B cell (primary cell): ENCODE data around the gene ZFP90. TPM values are rescaled to one million over a fixed set of nuclear protein-coding genes. Genes with fewer than 3 reads are reported as not detected.

Source experiments
- ATAC-seq: fragments of 200-7000 bp; cut with Tn5 transposase; one replicate; pipeline ENCODE4 v1.10.0; 2021; ENCODE audit warnings: low read depth, mild to moderate bottlenecking, moderate number of reproducible peaks, moderate library complexity
- CTCF ChIA-PET: fragments of 350-600 bp; sonication (Branson Sonifier 250); formaldehyde crosslinking; loops from one replicate; lab custom pipeline; 2021; ENCODE audit warnings: antibody characterized with exemption, inconsistent platforms; lab: Charles Lee
- POLR2A ChIA-PET: fragments of 350-600 bp; sonication (Branson Sonifier 250); formaldehyde crosslinking; loops from one replicate; lab custom pipeline; 2021; ENCODE audit warnings: antibody characterized with exemption; lab: Charles Lee
- DNase-seq: peaks from one replicate; pipeline ENCODE4 v3.0.0; 2013
- H2AFZ ChIP-seq: 2 replicates; pipeline ENCODE4 v1.6.1; 2012; ENCODE audit warnings: mild to moderate bottlenecking, low read depth, low read length; ENCODE audit not compliant: insufficient read depth, poor library complexity, severe bottlenecking
- H3K27ac ChIP-seq, 2 donors: 1 replicate in 1 of 2; 2 replicates in 1 of 2; pipeline ENCODE4 v1.5.1; 2012 to 2013; ENCODE audit warnings: low read length in 2 of 2, mild to moderate bottlenecking in 2 of 2, moderate library complexity in 1 of 2
- H3K27me3 ChIP-seq, 4 experiments: fragments of 200-600 bp in 1 of 4; sonication (generic) in 1 of 4; replicated peaks in 1 of 4; 1 replicate in 2 of 4; 2 replicates in 2 of 4; pipeline versions ENCODE4 v1.6.1 to v1.7.0; 2013 to 2016; ENCODE audit warnings: low read length in 3 of 4, mild to moderate bottlenecking in 2 of 4, mixed read lengths in 1 of 4, moderate library complexity in 1 of 4; ENCODE audit not compliant: insufficient read depth in 4 of 4, control insufficient read depth in 3 of 4; ENCODE audit errors: control extremely low read depth in 1 of 4
- H3K36me3 ChIP-seq, 2 experiments: replicated peaks in 1 of 2; 1 replicate in 1 of 2; 2 replicates in 1 of 2; pipeline versions ENCODE4 v1.6.1 to v1.7.1; 2013; ENCODE audit warnings: low read length in 1 of 2; ENCODE audit not compliant: insufficient read depth in 2 of 2, control insufficient read depth in 1 of 2; ENCODE audit errors: control extremely low read depth in 1 of 2, extremely low read depth in 1 of 2
- H3K4me1 ChIP-seq, 2 donors: fragments of 200-600 bp in 1 of 2; sonication (generic) in 1 of 2; 1 replicate in 1 of 2; 2 replicates in 1 of 2; pipeline versions ENCODE4 v1.5.1 to v1.6.1; 2013 to 2017; ENCODE audit warnings: low read length in 2 of 2; ENCODE audit not compliant: control insufficient read depth in 2 of 2, insufficient read depth in 2 of 2
- H3K4me2 ChIP-seq: replicated peaks from 2 replicates; pipeline ENCODE3; 2012; ENCODE audit warnings: mild to moderate bottlenecking, low read depth, low read length; ENCODE audit not compliant: poor library complexity, severe bottlenecking
- H3K4me3 ChIP-seq, 5 experiments: fragments of 200-600 bp in 1 of 5; sonication (generic) in 1 of 5; 1 replicate in 3 of 5; 2 replicates in 2 of 5; pipeline versions ENCODE4 v1.5.1 to v1.7.0; 2011 to 2016; ENCODE audit warnings: low read length in 4 of 5, mild to moderate bottlenecking in 4 of 5, low read depth in 2 of 5, control low read depth in 1 of 5, moderate library complexity in 1 of 5; ENCODE audit not compliant: insufficient read depth in 1 of 5; ENCODE audit errors: control extremely low read depth in 1 of 5, extremely low read depth in 1 of 5
- H3K79me2 ChIP-seq: fragments of 200-600 bp; sonication (generic); one replicate; pipeline ENCODE4 v1.6.0; 2016; ENCODE audit warnings: low read length; ENCODE audit not compliant: control insufficient read depth, insufficient read depth
- H3K9ac ChIP-seq: fragments of 200-600 bp; sonication (generic); 2 replicates; pipeline ENCODE4 v1.6.1; 2017; ENCODE audit warnings: mild to moderate bottlenecking, low read length, moderate library complexity
- H3K9me3 ChIP-seq, 3 donors: one replicate each; pipeline versions ENCODE4 v1.6.1 to v1.7.1; 2013; ENCODE audit warnings: low read length in 2 of 3; ENCODE audit not compliant: control insufficient read depth in 2 of 3, insufficient read depth in 1 of 3; ENCODE audit errors: control extremely low read depth in 1 of 3
- H4K20me1 ChIP-seq: 2 replicates; pipeline ENCODE4 v1.6.0; 2012; ENCODE audit warnings: mild to moderate bottlenecking, low read length; ENCODE audit not compliant: insufficient read depth, control insufficient read depth, poor library complexity, severe bottlenecking
- H3K27ac Mint-ChIP-seq: one replicate; pipeline ENCODE4 v1.8.0; 2021; ENCODE audit warnings: mixed read lengths
- H3K27me3 Mint-ChIP-seq: one replicate; pipeline ENCODE4 v1.8.0; 2021; ENCODE audit warnings: mixed read lengths
- H3K4me1 Mint-ChIP-seq: one replicate; pipeline ENCODE4 v1.8.0; 2021; ENCODE audit warnings: mixed read lengths
- H3K4me3 Mint-ChIP-seq: one replicate; pipeline ENCODE4 v1.8.0; 2021; ENCODE audit warnings: mixed read lengths
- H3K9me3 Mint-ChIP-seq: one replicate; pipeline ENCODE4 v1.8.0; 2022; ENCODE audit warnings: mixed read lengths; ENCODE audit not compliant: insufficient read depth
- CTCF ChIP-seq: fragments of 200-600 bp; IDR thresholded peaks from one replicate; pipeline ENCODE4 v1.8.0; 2022; ENCODE audit warnings: antibody characterized with exemption, mild to moderate bottlenecking
- EZH2 ChIP-seq: IDR thresholded peaks from 2 replicates; pipeline ENCODE4 v1.6.1; 2012; ENCODE audit warnings: borderline replicate concordance, low read depth, mild to moderate bottlenecking, moderate library complexity, low read length; ENCODE audit not compliant: insufficient read depth, poor library complexity, severe bottlenecking
- WGBS: methylation state at CpG from one replicate; pipeline ENCODE4 v1.1.5; 2013; ENCODE audit warnings: missing lambda C conversion rate; ENCODE audit not compliant: insufficient coverage; 5-methylcytosine and 5-hydroxymethylcytosine counted together
- intact Hi-C: fragments of 100-400 bp; cut with micrococcal nuclease; formaldehyde crosslinking; loops from one replicate; pipeline ENCODE4 v1.10.0; 2022
- polyA plus RNA-seq: library from polyadenylated mRNA; depleted of rRNA; stranded (reverse); fragments of >200 nt; gene quantifications from 2 replicates; pipeline ENCODE4 v1.2.3, GENCODE V29; 2012
- total RNA-seq, 2 donors: library from RNA; stranded (reverse); fragments of 120-200 nt in 1 of 2; gene quantifications; 1 replicate in 1 of 2; 2 replicates in 1 of 2; pipeline versions ENCODE4 v1.2.3 to v1.2.4, GENCODE V29; 2013 to 2022

ZFP90 gene
- total and polyA plus RNA-seq, 2 donors (not counting 1 experiment from before 2014, with no cell fraction given) = 16.5 to 30.7 TPM

- TF ChIP-seq EZH2 (no peak), CTCF (no peak)
Measured at GRCh38 chr16:68503334-68503733, 35.8 kb upstream of the ZFP90 start.

GRCh38 chr16:68504066-68504465, 35.0 kb upstream of the ZFP90 start:
- no peaks in the 10 kb centered on the region for H3K9me3 ChIP-seq
- no peaks in the 10 kb centered on the region for H3K4me1 Mint-ChIP-seq
- CTCF ChIA-PET = interaction anchor here (1.0 kb wide), 1 partner anchor 107 kb away, joined by 3 read pairs; no protein-coding TSS in a partner anchor
- H3K9me3 Mint-ChIP-seq = no peaks in the 10 kb centered on the region
- POLR2A ChIA-PET = no interaction called here
- TF ChIP-seq EZH2 = no peak
- TF ChIP-seq CTCF = no peak
- no peak overlapping the region for H3K4me2 ChIP-seq
- no peak for DNase-seq
- no peak overlapping the region for H3K27ac Mint-ChIP-seq
- no peaks in the 10 kb centered on the region for H3K79me2 ChIP-seq
- intact Hi-C loops = no loop called here
- no peaks in the 10 kb centered on the region for H3K27me3 Mint-ChIP-seq
- ATAC-seq = no peak
- H4K20me1 ChIP-seq = no peaks in the 10 kb centered on the region
- H3K4me3 Mint-ChIP-seq = no peak overlapping the region
- H3K27ac ChIP-seq = no peak overlapping the region
- WGBS = 88% methylated on average over 5 of the region's 7 CpGs
- no peaks in the 10 kb centered on the region for H3K4me1 ChIP-seq
- no peaks in the 10 kb centered on the region for H3K27me3 ChIP-seq
- no peak overlapping the region for H3K9ac ChIP-seq
- no peaks in the 10 kb centered on the region for H3K36me3 ChIP-seq
- no peak overlapping the region for H2AFZ ChIP-seq
- H3K4me3 ChIP-seq = no peak overlapping the region

More at GRCh38 chr16:68503334-68503733, 35.8 kb upstream of the ZFP90 start:
- no peak overlapping the region for H3K27ac ChIP-seq
- intact Hi-C loops = no loop called here
- no peak overlapping the region for H3K4me3 ChIP-seq
- H3K4me1 ChIP-seq = no peaks in the 10 kb centered on the region
- no peaks in the 10 kb centered on the region for H3K9me3 ChIP-seq
- ChIA-PET CTCF (no interaction called here), POLR2A (no interaction called here)
- no peak overlapping the region for H3K9ac ChIP-seq
- H3K4me1 Mint-ChIP-seq = no peaks in the 10 kb centered on the region
- no peak overlapping the region for H3K4me2 ChIP-seq
- ATAC-seq (no peak), DNase-seq (no peak)
- H3K4me3 Mint-ChIP-seq = no peak overlapping the region
- no peaks in the 10 kb centered on the region for H3K79me2 ChIP-seq
- no peak overlapping the region for H3K27ac Mint-ChIP-seq
- H3K9me3 Mint-ChIP-seq = no peaks in the 10 kb centered on the region
- H3K27me3 Mint-ChIP-seq = no peaks in the 10 kb centered on the region
- H3K27me3 ChIP-seq = no peaks in the 10 kb centered on the region
- H4K20me1 ChIP-seq = no peaks in the 10 kb centered on the region
- H2AFZ ChIP-seq = no peak overlapping the region
- H3K36me3 ChIP-seq = no peaks in the 10 kb centered on the region
- WGBS = no CpG with 5 or more reads among the region's 3 CpGs
